NCI-H1105 (cell line): ENCODE measurements around the gene FOXD3.
A peak's percentile ranks its signal among the peaks of the same experiment; 100 is the strongest.

Source experiments
- DNase-seq: peaks from one replicate; lab custom pipeline; 2025; lab: John Stamatoyannopoulos, UW

FOXD3 gene

DNA sequence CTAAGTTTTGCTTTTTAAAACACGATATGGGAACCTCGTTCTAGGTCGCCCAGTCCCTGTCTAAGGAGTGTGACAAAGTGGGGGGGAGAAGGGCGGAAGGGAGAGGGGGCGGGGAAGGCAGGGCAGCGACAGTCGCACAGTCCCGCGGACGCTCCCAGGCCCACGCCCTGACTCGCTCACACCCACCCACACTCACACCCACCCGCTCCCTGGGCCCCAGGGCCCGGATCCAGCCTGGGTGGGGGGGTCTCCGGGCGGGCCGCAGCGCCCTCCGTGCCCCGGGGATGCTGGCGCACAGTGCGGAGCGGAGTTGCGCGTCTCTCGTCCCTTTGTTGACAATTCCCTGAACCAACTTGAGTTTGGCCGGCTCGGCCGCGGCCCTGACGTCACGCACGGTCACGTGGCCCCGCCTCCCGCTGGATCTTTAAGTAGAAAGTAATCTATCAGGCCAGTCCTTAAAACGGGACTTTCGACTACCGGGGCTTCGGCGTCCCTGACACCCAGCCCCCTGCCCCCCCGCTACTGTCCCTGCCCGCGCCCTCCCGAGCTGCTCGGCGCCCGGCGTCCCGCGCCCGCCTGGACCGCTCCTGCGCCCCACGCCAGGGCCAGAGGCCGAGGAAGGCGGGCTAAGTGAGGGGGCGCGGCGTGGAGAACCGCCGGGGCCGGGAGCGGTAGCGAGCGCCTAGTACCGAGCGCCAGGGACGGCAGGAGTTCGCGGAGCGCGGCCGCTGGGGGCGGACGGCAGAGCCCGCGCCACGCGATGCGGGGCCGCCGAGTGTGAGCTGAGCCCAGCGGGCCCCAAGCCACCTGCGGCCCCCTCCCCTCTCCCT is at the start of gene FOXD3:
Gene FOXD3, plus strand, starts transcription at position 454 of the 830 bp plus-strand sequence. CDS start 492 bp downstream, outside the sequence.
- peak; percentile 62 for DNase-seq

DNA sequence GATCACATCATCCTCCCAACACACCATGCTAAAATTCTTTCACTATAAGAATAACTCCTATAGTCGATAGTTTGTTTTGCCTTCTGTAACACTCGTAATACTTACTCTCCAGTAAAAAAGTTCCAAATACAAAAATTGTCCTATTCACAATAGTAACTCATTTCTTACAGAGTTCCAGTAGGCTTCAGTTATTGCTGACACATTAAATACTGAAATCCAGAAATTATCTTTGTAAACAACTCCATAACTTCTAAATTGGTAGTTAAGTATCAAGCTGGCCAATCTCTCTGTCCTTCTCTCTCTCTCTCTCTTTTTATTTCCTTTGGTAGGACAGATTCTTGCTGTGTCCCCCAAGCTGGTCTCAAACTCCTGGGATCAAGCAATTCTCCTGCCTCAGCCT is 49.6 kb upstream of the FOXD3 start:
- DNase-seq, result no peak

DNA sequence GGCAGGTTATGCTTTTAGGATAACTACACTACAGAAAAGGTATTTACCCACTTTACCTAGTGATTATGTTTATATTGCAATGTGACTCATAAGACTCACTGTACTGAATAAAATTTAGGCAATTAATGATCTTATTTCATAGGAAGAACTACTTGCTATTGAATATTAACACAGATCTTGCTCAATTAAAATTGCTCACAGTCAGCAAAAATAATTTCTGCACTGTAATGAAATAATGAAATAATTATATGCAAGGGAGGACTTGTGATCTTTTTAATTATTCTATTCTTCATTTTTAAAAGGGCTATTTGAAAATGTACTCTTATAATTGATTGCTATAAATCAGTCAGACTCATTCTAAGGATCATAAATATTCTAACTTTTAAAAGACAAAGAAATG is 48.0 kb upstream of the FOXD3 start:
- DNase-seq, result no peak

DNA sequence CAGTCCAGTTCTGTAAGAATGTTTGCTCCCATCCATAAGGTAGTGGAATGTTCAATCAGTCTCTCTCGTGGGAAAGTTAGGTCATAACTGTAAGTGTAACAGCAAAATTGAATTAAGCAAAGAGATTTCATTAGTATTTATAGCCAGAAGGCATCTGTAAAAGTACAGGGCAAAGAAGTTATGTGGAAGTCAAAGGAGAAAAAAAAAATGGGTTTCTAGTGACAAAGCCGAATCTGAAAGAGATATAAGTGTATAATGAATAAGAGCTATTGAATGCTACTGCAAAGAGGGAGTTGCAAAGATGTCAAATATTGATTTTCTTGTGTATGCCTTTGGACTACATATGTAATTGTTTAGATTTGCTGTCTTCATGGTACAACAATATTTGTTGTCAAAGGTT is 47.4 kb upstream of the FOXD3 start:
- no peak for DNase-seq

DNA sequence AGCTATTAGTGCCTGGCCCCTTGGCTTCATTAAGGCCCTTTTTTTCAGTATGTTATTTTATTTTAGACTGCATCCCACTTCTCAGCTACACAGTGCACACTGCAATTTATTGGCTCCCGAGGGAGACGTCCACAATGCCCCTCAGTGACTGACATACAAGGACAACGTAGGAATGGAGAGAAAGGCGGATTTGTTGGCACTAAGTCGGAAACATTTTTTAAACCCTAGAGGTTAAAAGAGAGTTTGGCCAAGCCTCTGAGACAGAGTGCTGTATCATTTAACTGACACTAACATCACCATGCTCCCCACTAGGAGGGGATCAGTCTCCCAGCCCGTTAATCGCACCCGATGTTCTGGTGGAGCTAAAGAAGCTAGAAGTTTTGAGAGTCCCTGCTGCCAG is 45.7 kb upstream of the FOXD3 start:
- DNase-seq, result no peak

DNA sequence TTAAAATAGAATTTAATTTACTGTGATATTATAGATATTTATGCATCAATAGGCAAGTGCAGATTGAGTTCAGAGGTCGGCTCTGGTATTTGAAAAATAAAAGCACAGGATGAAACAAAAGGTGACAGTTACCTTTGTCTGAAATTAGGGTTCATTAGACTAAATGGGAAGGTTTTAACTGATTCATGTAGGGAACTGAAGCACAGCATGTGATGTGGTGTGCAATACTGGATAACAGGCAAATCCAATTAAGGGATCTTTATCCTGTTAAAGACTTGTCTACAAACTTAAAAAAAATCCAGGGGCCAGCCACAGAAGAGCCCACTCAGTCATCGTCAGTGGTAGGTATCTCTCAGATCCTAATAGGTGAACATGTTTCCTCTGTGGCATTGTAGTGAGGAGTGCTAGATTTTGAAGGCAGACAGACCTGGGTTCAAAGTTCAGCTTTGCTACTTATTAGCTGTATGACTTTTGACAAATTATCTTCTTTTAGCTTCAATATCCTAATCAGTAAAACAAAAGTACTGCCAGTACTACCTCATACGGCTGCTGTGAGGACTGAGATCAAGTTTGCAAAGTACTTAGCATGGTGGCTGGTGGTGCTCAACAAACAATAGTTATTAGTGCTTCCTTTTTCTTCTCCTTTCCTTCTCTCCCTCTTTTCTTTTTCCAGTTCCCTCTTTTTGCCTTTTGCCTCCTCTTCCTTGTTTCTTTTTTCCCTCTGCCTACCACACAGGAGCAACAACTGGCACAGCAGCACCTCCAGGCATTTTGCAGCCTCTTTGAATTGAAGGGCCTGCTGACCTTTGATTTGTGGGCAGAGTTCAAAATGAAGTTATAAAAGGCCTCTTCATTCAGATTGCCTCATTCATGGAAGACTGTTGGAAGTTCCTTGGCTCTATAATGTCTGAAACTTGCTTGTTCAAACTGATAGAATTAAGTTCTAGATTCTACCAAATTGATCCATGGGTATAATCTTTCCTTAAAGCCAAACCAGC is 44.9 kb upstream of the FOXD3 start:
- no peak for DNase-seq

DNA sequence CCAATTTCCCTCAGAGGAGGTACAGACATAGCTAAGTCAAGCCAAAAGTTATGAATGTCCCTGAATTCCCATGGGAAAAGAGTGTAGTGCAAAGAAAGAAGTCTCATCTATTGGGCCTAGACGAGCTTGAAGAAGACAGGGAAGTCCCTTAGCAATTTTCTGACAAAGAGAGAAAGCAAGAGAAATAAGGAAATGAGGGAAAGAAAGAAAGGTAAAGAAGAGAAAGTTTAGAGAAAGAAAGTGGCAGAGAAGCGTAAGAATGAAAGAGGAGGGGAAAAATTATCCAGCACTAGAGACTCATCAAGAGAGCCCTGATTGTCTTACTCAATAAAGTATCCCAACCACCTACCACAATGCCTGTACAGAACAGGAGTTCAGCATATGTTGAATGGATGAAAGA is 40.6 kb upstream of the FOXD3 start:
- DNase-seq, result no peak

DNA sequence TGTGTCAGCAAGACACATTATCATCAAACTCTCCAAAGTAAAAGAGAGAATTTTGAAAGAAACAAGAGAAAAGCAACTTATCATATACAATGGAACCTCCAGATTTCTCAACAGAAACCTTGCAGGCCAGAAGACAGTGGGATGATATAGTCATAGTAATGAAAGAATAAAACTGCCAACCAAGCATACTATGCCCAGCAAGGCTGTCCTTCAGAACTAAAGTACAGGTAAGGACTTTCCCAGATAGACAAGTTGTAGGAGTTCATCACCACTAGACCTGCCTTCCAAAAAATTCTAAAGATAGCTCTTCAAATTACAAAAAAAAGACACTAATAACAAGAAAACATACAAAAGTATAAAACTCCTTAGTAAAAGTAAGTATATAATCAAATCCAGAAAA is 33.2 kb upstream of the FOXD3 start:
- no peak for DNase-seq

DNA sequence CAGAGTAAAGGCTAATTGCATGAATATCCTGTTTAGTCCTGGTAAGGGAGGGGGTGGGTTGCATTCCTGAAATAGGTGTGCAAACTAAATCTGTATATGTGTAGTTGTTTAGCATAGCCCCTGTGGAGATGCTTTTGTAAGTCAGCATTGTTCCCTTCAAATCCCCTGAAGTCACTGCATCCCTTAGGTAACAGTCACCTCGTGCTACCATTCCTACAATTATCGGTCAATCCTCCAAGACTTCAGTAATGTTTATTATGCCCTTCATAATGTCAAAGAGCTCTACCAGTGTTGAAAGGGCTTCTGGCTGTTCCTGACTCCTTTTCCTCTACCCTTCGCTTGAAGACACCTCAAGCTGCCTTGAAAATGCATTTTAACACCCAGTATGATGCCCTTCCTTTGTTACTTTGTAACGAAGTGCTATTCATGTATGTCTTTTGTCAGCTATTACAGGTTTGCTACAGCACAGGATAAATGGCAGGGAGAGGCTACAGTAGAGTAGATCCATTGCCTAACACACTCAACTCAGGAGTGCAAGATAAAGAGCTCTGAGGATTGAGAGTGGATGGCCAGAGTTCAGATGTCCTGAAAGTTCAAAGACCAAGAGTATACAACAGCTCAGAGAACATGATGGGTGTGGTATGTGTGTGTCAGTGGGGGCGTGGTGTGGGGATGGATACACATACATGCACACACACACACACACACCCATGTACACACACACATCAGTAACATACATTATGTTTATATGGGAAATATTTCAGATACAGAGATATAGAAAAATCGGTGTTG is 27.4 kb upstream of the FOXD3 start:
- no peak for DNase-seq

DNA sequence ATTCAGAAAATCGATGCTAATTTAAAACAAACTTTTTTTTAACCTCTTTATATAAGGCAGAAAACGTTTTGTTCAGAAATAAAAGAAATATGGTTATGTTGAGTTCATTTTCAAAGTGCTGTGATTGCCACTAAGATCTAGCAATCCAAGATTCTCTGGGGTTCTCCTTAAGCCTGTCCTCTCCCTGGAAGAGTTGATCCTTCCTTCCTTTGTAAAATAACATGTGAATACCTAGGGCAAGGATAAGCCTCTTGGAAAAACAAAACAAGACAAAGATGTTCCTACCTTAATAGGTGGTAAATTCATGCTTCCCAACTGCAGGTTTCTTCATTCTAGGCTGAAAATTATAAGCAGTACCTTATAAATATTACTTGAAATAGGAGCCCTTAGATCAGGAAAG is 18.0 kb upstream of the FOXD3 start:
- no peak for DNase-seq

DNA sequence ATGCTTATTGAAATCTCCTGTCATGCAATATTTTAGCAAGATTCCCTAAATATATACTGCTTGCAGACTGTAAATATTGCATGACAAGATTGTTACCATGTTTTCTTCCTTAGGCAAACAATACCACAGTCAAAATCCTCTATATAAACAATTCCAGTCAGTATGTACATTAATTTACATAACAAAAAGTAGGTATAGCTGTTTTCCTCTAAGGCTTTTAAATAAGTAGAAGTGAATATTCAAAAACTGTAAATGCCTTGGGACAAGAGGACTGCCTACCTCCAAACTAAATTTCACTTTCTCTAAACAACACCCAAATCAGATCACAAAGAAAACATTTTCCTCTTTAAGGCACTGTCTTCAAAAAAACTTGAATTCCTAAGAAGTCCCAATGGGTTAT is 17.3 kb upstream of the FOXD3 start:
- no peak for DNase-seq

DNA sequence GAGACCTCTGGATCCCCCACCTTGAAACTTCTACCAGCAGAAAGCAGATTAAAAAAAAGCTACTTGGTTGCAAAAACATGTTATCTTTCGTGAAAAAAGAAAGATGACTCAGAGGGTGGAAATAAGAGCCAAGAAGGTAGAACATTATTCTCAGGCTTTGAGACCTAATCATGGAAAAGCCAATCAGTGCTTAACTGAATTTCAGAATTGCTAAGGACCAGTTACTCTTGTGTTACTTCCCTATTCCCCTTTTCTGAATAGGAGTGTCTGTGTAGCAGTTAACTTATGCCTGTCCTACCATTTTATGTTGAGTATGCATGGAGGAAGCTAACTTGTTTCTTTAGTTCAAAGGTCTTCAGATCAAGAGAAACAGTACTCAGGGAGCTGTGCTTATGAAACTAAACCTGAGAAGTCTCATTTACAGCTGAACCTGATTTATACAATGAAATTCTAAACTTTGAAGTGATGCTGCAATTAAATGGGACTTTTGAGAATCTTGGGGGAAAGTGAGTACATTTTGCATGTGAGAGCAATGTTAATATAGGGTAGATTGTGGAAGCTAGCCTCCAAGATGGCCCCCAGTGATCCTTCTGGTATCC is 15.1 kb upstream of the FOXD3 start:
- no peak for DNase-seq

DNA sequence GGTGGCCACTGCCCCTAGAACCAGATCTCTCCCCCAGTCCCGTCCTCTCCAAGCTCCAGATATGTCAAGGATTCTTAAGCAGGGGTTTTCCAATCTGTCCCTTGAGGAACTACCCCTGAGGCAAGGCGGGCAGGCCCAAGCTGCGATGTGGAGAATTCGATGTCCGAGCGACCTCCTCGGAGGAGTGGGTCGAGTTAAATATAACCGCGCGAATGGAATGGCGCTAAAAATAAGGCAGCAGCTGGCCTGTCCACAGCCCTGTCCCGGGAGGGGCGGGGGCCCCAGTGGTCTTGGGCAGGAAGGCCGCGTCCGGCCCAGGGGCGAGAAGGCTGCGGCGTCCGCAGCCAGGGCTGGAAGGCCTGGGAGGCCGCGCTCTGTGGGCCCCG is 5.8 kb upstream of the FOXD3 start:
- no peak for DNase-seq

DNA sequence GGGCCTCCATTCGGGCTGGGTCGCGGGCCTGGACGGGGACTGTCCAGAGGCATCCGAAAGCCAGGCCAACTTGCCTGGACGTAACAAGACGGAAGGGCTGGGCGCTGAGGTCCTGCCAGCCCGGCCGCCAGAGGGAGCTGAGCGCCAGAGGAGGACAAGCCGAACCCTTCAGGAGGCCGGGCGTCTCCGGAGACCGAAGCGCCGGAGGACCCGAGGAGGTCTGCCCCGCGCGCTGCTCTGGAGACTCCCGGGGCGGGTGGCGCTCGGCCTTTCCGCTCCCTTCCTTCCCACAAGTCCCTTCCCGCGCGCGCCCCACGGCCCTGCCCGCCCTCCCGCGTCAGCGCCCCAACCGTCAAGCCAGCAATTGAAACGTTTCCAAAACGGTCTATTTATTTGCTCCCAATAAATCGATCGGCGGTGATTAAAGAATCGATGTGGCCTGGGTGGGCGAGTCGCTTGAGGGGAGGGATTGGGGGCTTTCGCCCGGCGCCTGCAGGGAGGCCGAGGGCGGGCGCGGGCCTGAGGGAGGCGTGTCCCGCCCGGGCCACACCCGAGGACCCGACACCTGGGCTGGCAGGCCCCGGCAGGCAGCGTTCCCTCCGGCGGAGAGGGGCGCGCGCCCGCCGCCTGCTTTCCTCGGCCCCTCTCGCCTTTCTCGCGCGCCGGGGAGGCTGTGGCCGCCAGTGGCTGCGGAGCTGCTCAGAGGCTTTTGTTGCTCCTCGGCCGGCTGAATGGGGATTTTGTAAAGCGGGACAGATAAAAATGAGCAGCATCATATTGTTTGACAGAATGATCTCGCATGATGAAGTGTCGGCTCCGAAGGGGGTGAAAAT is 5.2 kb upstream of the FOXD3 start:
- peak; percentile 44 for DNase-seq

DNA sequence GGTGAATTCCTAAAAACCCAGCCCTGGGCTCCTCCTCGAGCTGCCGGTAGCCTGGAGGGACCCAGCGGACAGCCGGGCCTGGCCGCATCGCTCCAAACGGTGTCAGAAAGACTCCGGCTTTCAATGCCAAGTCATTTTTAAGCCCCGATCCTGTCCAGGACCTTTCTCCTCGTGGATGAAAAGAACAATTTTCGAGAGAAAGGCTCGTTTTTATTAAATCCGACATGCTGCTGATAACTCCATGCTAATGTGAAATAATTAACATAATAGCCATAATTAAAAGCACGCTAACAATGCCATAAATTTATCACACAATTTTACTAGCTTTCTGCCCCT is 4.6 kb upstream of the FOXD3 start:
- peak; percentile 31 for DNase-seq

DNA sequence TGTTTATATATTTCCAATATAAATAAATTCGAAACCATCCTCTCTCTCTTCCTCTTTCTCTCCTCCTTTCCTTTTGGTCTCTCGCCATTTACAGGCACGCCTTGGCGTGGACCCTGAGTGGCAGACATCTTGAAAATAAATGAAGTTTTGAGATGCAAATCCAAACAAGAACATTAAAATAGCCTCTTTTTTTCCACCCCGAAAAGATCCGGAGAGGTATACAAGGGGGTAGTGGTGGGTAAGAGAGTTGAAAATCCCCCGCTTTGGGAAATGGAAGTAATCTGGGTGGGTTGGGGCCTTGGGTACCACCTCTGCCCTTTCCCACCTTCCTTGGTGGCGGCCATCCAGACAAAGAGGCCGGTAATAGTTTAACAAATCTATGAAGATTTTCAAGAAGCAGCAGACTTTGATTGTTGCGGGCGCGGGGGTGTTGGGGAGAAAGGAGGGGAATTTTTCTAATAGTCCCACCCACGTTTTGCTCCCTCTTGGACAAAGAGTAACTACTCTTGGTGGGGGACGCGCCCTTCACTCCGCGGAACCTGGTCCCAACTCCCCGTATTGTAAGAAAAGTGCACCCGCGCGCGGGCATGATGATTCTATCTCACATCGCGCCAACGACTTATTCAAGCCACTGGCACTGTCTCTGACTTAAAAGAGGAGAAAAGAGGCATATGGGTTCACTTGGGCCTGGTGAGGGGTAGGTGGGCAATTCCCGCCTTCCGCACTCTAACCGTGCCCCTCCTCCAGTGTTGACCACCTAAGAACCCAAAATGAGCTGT is 4.0 kb upstream of the FOXD3 start:
- DNase-seq, result no peak

DNA sequence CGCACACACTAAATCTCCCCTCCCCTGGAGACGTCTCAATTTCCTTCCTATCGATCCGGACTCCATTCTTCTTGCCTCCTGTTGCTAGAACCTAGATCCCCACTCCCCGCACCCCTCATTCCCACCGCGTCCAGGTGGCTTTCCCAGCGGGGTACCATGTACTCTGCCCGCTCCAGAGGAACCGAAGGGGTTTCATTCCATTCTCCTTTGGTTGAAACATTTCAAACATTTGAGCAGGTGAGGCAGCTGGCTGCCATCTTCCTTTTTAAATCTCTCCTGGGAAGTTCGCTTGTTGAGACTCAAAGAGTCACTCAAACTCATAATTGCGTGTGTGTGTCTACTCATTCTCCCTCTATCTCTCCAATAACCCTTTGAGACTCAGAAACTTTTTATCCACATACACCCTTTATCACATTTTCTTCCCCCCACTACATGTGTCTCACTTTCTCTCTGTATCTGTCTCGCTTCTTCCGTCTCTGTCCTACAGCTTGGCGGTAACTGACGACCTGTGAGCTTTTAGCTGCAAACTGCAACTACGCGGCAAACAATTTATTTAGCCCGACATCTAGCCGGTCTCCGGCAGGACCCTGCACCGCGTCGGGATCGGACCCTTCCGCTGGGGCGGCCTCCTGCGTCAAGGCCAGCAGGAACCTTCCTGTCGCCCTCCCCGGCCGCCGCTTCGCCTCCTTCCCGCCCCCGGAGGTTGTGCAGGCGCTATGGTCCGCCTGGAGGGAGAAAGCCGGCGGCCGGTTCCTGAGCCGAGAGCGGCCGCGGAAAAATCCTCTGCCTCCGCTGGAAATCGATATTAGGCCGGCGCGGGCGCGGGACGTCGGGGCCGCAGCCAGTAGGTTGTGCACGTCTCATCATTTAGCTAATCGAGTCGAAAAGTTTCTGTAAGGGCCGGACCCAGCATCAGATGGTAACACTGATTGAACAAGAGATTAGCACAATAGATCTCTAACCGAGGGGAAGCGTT is 3.0 kb upstream of the FOXD3 start:
- DNase-seq, result no peak

DNA sequence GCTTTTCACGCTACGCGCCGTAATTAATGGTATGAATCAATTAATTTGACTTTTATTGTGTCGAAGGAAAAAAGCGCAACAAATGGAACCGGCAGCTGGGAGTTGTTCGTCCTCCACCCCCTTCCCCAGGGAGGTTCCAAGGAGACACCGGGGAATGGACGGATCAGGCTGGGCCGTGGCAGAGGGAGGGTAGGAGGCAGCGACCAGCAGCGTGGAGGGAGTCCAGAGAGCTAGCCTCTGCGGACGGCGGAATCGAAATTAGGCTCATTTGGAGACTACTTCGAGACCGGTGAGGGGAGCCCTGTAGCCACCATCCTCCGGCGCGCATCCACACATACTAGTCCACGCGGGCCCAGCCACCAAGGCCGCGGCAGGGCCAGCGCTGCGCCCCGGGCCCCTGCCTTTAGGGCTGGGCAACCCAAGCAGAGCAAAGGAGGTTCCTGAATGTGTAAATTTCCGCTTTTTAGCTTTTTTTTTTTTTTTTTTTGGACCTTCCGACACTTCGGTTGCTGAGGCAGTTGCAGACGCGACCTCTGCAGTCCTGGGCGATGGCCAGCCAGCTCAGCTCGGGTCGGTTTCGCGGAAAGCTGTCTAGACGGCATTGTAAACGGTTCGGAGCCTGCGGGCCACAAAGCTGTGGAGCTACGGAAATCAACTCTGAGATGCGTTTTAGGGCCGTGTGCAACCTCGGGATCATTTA is 2.2 kb upstream of the FOXD3 start:
- no peak for DNase-seq
